Activated CD4-positive, alpha-beta T cell treated with anti-CD3 and anti-CD28 coated beads, Interleukin-2, amount 50 U/mL, for 48 hours (primary cell): ENCODE results near the gene PDE1A.
"Not testable (repeated sequence)": the region's sequence is repeated elsewhere in the genome, so short reads cannot be mapped to it uniquely, and the experiment has no call there.

Experiments used
- DNase-seq, 2 experiments: peaks; one replicate each; pipeline ENCODE4 v3.0.0-alpha.2; 2020

PDE1A gene

DNA sequence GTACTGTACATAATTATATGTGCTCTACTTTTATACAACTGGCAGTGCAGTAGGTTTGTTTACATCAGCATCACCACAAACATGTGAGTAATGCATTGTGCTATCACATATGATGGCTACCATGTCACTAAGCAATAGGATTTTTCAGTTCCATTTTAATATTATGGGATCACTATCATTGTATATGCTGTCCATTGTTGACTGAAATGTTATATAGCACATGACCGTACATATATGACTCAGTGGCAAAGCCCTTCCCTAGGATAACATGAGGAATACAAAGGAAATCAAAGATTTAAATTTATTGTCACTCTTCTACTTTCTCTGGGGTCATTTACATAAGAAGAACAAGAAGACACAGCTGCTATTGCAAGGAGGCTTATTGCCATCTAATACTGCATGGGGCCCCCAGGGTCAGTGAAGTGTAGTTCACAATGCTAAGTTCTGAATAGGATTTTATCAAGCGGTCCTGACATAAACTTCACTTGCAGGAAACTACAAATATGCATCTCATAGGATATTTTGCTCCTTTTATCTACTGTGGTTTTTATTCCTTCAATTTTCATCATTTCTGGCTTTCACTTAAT lies 21.8 kb downstream of the PDE1A start:
- no peak for DNase-seq

DNA sequence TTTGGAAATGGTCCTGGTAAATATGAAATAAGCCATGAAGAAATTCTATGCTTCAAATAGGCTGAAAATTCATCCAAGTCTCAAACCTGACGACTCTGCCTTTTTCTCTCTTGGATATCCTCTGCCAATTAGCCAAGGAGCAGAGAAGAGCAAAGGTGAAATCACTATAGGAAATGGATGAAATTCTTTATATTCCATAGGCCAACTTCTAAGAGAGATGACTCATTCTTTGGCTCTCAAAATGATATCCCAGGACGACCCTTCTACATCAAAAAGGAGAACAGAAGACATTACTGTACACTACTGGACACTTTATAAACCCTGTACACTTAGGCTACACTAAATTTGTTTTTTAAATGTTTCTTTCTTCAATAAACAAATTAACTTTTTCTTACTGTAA lies 22.7 kb downstream of the PDE1A start:
- DNase-seq, result no peak

DNA sequence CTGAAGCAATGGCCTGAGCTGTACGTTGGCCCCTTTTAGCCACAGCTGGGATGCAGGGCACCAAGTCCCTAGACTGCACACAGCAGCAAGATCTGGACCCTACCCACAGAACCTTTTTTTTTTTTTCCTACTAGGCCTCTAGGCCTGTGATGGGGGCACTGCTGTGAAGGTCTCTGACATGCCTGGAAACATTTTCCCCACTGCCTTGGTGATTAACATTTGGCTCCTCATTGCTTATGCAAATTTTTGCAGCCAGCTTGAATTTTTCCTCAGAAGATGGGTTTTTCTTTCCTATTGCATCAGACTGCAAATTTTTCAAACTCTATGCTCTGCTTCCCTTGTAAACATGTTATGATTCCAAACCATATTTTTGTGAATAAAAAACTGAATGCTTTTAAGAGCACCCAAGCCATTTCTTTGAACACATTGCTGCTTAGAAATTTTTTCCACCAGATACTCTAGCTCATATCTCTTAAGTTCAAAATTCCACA lies 33.5 kb downstream of the PDE1A start:
- DNase-seq, result no peak

DNA sequence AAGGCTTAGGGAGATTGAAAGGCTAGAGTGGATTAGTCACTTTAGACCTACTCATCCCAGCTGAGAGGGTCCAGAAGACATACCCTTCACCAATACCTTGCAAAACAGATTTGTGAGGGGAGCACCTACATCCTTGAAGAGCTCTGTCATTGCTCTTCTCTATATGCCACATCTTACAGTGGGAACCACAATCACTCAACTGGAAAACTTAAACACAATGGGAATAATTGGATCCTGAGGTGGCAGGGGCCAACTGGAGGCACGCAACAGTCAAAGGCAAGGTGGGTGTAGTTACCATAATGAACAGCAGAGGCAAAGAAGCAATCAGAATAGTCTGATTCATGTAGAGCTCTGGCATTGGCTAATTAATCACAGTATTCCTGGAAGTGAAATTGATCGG lies 35.4 kb downstream of the PDE1A start:
- no peak for DNase-seq

DNA sequence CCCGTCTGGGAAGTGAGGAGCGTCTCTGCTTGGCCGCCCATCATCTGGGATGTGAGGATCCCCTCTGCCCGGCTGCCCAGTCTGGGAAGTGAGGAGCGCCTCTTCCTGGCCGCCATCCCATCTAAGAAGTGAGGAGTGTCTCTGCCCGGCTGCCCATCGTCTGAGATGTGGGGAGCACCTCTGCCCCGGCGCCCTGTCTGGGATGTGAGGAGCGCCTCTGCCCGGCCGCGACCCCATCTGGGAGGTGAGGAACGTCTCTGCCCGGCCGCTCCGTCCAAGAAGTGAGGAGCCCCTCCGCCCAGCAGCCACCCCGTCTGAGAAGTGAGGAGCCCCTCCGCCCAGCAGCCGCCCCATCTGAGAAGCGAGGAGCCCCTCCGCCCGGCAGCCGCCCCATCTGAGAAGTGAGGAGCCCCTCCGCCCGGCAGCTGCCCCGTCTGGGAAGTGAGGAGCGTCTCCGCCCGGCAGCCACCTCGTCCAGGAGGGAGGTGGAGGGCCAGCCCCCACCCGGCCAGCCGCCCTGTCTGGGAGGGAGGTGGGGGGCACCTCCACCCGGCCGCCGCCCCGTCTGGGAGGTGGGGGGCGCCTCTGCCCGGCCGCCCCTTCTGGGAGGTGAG lies 40.5 kb downstream of the PDE1A start:
- not testable (repeated sequence) for DNase-seq

DNA sequence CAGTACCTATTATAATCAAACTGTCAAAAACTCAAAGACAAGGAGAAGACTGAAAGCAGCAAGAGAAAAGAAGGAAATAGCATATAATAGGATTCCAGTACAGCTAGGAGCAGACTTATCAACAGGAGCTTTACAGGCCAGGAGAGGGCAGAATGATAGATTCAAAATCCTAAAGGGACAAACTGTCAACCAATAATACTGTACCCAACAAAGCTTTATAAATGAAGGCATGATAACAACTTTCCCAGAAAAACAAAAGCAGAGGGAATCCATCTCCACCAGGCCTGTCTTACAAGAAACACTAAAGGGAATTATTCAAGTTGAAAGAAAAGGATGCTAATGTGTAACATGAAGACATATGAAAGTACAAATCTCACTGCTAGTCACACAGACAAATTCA lies 42.0 kb downstream of the PDE1A start:
- no peak for DNase-seq

DNA sequence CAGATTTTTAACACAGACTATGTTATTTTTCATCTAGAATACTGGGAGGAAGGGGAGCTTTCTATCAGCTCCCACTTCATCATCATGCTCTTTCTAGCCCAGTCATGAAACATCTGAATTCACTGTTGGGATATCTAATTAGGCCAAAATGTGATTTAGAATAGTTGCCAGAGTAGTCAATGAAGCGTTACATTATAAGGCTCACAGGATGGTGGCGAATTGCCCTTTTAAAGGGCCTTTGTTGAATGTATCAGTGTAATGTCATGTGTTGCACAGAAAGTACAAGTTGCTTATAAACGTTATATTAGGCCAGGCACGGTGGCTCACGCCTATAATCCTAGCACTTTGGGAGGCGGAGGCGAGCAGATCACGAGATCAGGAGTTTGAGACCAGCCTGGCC lies 45.6 kb downstream of the PDE1A start:
- no peak for DNase-seq

DNA sequence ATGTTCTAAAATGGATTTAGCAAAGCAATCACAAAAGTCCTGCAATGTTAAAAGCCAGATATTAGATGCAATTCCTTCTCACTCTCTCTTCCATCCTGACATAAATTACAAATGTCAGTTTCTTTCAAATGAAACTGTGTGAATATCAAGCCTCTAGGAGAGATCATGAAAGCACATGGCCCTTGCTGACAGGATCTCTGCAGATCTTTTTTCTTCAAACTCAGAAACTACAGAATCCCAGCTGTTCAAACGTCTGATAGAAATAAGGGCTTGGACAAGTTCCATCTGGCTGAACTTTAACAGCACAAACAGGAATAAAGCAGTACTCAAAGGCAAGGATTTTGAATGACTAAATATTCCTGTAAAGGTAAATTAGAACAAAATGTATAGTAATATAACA lies 47.6 kb downstream of the PDE1A start:
- no peak for DNase-seq

DNA sequence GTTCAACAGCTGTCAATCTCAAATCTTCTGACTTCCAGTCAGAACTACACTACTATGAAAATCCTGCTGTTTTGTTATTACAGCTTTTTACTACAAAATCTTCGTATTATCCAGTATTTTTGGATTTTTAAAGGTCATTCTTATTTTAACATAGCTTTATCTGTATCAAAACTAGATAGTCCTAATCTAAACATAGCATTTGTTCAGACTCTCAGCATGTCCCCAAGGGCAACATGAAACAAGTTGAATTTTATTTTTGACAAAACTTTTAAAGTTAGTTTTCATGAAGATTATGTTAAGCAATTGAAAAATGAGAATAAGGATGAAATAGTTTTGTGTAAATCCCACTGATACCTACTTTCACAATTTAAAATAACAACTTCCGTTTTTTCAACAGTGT lies 48.1 kb downstream of the PDE1A start:
- DNase-seq, result no peak

DNA sequence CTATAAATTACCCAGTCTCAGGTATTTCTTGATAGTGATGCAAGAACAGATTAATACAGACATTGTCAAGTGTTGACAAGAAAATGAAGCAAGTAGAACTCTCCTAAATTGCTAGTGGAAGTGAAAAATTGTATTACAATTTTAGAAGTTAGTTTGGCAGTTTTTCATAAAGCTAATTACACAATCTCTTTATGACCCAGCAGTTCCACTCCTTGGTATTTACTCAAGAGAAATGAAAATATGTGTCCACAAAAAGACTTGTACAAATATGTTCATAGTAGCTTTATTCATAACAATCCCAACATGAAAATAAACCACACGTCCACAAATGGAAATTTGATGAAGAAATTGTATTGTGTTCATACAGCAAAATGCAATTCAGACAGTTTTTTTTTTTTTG lies 49.4 kb downstream of the PDE1A start:
- DNase-seq, result no peak

DNA sequence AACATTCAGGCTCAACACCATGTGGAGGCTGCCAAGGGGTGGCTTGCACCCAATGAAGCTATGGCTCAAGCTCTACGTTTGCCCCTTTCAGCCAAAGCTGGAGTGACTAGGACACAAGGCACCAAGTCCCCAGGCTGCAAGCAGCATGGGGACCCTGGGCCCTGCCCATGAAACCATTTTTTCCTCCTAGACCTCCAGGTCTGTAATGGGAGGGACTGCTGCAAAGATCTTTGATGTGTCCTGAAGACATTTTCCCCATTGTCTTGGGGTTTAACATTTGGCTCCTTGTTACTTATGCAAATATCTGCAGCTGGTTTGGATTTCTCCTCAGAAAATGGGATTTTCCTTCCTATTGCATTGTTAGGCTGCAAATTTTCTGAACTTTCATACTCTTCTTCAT lies 51.0 kb downstream of the PDE1A start:
- DNase-seq, result no peak

DNA sequence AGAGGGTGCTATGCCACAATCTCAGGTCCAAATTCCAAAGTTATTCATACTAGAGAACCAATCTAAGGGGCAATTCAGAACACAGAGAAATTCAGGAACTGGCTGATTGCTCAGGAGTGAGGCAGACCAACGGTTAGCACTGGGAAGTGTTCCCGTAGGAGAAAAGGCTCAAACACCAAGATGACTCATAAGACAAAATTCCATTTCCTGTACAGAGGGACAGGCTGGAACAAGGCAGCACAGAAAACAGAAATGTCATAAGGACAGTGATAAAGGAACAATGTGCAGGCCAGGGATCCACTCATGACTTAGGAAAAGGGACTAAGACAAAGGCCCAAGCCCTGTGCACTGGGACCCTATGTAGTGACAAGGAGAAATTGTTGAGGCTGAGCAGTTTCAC lies 54.2 kb downstream of the PDE1A start:
- no peak for DNase-seq

DNA sequence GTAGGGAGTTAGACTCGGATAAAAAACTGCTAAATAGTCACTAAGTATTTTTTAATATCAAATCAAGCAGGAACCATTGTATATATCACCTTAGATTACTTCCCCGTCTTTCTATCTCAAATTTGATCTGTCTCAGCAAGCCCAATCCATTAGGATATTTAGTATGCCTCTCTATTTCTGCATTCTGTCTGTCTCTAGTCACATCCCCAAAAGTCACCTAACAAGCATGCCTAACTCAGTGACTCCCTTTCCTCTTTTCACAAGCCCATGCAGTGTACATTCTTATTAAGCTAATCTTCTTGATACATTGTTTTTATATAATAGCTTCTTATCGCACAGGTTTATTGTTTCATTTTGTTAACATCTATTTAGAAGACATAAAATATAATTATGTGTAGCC lies 57.8 kb downstream of the PDE1A start:
- DNase-seq, result no peak

DNA sequence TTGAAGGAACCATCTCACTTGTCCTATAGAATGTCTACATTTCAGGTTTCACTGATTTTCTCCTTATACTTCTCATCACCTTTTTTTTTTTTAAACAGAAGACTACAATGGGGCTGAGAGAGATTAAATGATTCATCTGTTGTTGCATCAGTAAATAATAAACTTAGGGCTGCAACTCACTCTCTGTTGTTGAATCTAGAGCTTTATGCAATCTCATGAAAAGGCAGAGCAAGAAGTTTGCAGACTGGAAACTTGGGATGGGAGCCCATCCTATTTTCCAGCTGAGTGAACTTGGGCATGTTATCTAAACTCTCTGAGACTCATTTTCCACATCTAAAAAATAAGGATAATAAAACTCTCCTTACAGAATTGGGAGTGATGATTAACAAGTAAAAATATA lies 58.4 kb downstream of the PDE1A start:
- no peak for DNase-seq

DNA sequence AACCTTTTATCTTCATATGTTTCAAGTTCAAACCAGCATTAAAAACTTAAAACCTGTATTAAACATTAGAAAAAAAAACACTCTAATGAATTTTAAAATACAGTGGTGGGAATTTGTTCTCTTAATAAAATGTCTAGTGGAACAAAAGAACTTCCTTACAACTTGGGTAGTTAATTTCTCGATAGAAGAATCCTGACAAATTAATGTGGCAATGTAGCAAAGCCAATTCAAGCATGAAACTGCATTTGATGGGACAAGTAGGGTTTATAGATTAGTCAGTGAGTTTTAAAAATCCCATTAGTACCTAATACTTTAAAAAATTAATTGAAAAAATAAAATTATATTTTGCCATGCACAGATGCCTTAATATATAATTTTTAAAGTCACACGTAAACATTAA lies 59.4 kb downstream of the PDE1A start:
- DNase-seq, result no peak

DNA sequence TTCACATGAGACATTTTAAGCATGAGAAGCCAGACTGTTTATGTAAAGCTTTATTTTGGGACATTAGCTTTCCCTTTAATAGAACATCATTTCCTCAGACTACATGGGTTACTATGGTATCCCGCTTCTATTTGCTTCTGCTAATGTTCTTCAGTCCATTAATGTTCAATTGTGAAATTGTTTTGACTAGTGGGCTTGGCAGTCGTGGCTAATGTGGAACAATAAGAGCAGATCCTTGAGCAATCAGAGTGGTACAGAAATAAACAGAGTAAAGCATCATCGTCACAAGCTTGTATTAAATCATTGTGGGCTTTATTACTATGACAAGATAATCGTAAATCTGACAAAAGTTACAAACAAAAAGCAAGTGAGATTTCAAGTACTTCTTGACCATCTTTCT lies 60.2 kb downstream of the PDE1A start:
- no peak for DNase-seq

DNA sequence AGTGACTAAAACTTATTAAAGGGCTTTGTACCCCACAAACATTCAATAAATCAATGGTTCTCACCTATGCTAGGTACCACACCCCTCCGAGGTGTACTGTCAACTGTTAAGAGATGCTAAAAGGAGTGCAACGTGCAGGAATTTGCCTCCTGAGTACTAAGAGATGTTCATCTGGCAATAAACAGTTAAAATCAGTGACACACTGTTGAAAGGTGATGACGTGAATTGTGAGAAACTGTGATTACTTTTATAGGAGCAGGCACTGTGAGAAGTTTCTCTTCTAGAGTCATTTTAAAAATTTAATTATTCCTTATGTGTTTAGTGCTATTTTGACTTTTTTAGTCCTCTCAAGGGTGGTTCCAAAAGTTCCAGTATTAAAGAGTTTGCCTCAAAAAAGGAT lies 61.0 kb downstream of the PDE1A start:
- DNase-seq, result no peak

DNA sequence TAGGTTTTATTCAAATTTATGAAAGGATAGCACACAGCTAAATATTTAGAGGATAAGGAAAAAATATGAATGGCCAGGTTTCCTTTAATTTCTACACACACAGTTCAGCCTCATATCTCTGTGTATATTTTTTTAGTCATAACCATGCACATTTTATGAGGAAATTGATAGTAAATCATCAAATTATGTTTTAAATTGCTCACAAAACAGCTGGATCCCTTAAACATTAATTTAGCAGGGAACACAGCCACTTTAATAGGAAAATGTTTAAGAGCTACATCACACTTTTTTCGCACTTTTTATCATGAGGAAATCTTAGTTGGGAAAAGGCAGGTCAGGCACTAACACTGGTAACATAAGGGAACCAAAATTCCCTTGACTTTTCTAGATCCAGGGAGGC lies 65.4 kb downstream of the PDE1A start:
- DNase-seq, result no peak

DNA sequence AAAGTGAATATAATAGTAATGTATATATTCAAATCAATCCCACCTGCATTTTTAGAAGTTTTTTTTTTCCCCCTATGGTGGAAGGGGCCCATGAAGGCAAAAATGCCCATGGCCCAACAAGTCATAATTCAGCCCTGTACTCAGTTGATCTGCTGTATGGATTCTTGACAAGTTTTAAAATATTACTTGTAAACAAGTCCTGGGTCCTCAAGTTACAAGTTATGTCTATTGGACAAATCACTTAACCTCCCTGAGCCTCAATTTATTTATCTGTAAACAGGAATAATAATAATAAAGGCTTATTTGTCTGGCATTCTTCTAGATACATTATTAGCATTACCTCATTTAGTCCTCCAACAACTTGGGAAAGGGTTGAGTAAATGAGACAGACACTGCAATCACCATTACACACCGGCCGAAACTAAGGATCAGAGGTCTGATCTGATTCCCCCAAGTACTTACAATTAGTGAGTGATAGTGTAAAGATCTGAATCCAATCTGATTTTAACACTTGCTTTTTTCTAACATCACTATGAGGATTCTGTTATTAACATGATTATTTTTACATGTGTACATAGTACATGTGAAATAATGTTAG lies 66.1 kb downstream of the PDE1A start:
- no peak for DNase-seq

DNA sequence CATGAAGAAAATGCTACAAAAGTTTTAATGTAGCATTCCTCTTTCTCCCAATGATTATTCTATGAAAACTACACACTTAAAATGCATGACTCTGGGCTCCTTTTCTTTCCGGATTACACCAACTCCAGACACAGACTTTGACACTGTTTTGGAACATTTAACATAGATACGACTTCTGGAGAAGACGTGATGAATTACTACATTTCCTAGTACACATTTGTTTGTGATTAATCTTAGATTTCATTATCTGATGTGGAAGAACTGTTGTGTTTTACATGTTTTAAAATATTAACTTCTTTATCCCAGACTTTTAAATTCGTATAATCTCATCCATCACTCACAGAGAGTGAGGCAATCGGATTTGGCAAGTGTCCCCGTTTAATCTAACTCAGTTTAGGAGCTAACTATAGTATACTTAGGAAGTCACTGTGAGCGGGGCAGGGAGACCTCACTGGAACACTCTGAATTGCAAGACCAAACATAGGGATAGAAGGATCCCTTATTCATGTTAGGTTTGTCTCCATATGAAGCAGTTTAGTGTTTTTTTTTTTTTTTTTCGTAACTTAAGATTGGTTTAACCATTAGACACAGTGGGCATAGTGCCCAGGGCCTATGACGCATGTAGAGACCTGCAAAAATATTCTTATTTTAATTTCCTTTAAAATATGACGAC lies 66.7 kb downstream of the PDE1A start:
- no peak for DNase-seq

DNA sequence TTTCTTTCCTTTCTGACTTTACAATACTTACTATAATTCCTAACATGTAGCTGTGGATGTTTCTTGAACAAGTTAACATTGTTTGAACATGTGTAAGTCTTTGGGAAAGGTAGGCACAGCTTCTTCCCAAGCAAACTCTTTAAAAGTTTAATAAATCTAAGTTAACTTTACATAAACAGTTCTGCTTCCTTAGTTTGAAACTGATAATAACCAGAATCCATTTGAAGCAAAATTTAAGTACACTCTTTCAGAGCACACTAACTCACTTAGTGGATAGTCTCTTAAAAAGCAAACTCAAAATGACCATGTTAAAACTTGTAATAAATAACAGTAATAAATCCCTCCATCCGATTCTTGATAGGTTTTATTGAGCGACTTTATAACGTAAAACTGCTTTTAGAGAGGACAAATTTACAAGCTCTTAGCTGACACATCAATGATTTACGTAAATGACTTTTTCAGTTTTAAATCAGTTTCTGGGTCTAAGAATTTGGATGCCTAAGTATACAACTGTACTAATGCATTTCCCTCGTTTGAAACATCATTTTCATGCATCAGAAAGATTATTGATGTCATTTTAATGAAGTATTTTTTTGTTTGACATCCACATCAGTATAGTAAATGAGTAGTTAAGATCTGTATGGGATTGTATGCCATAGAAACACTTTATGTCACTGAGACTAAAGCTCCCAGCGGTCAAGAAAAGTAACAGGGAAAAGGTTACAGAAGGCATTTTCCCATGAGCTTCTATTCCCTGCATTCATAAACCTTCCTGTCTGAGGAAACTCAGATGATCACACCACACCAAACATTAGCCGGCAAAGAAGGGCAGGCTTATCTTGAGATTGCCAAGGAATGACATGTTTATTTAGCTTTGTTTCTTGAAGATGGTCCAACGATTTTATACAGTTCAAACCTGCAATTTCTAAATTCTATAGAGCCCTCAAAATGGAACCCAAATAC lies 67.5 kb downstream of the PDE1A start:
- no peak for DNase-seq

DNA sequence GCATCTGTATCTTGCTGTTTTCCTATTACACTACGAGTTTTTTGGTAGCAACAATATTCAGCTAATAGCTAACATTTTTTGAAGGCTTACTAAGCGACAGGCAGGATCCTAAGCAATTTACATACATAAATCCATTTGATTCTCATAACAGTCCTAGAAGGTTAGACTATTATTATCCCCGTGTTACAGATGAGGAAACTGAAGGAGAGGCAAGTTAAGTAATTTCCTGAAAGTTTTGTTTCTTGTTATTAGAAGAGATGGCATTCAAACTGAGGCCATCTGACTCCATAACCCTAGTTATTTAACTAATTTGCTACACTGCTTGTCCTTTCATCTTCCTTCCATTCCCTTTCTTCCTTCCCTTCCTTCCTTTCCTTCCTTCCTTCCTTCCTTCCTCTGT lies 68.2 kb downstream of the PDE1A start:
- no peak for DNase-seq

DNA sequence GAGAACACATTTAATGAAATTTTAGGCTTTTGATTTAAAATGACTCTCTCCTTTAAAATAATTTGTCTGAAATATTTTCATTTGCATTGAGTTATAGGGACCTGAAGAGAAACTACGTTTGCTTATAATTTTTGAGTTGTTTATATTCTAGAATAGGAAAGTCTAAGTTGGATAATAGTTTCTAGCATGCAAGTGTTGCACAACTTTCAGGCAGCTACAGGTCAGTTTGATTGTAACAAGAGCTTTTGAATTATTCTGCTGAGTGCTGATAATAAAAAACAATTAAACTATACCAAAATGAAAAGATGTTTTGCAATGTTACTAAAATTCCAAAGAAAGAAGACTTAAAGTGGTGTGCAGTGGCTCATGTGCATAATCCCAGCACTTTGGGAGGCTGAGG lies 71.0 kb downstream of the PDE1A start:
- no peak for DNase-seq
